ENCODE data around the gene LAMA2. TPM values are rescaled to one million over a fixed set of nuclear protein-coding genes. Genes with fewer than 3 reads are reported as not detected.

The LAMA2 gene
- total RNA-seq, 1 donor from 2014 or later, result 1.8 TPM

DNA sequence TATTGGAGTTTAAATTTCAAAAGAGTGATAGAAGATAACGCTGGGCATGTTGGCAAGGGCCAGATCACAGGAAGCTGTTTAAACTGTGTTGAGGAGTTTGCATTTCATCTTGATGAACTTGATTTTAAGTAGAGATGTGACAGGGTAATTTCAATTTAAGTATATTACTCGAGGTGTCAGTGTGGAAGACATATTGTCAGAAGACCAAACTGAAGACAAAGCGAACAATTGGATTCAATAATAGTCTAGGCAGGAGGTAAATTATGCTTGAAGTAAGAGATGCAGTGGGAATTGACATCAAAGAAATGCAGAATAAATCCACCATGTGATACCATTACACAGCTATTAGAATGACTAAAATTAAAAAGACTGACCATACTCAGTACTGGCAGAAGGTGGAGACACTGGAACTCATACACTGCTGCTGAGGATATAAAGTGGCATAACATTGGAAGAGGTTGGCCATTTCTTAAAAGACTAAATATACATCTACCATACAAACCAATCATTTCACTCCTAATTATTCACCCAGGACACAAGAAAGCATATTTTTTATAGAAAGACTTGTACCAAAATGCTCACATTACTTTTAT is 586.2 kb downstream of the LAMA2 start:
- no peaks in the 10 kb centered on the region for H4K20me1 ChIP-seq (ENCODE audit: insufficient read depth, low read length)
- H3K9ac ChIP-seq (ENCODE audit: low read length), result no peak overlapping the region
- Mint-ChIP-seq H3K36me3 (ENCODE audit: low read depth, unreplicated experiment) (peaks cover 1% of the 10 kb centered on the region), H3K4me1 (ENCODE audit: low read depth, unreplicated experiment) (no peaks in the 10 kb centered on the region), H3K27me3 (ENCODE audit: low read depth, unreplicated experiment) (no peaks in the 10 kb centered on the region), H3K9me3 (ENCODE audit: unreplicated experiment) (no peaks in the 10 kb centered on the region), H3K27ac (ENCODE audit: unreplicated experiment) (no peak overlapping the region), H3K4me3 (ENCODE audit: unreplicated experiment) (no peak overlapping the region)
- H3K79me2 ChIP-seq (ENCODE audit: insufficient read depth, low read length), result no peaks in the 10 kb centered on the region
- TF ChIP-seq, protein P1, sequence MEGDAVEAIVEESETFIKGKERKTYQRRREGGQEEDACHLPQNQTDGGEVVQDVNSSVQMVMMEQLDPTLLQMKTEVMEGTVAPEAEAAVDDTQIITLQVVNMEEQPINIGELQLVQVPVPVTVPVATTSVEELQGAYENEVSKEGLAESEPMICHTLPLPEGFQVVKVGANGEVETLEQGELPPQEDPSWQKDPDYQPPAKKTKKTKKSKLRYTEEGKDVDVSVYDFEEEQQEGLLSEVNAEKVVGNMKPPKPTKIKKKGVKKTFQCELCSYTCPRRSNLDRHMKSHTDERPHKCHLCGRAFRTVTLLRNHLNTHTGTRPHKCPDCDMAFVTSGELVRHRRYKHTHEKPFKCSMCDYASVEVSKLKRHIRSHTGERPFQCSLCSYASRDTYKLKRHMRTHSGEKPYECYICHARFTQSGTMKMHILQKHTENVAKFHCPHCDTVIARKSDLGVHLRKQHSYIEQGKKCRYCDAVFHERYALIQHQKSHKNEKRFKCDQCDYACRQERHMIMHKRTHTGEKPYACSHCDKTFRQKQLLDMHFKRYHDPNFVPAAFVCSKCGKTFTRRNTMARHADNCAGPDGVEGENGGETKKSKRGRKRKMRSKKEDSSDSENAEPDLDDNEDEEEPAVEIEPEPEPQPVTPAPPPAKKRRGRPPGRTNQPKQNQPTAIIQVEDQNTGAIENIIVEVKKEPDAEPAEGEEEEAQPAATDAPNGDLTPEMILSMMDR (IDR thresholded peaks at IDR 0.05; ENCODE audit: insufficient read depth, low read depth, low read length), result peak; percentile 3
- no peak for TF ChIP-seq EZH2 (IDR thresholded peaks at IDR 0.05; ENCODE audit: insufficient read depth, low read length)
- FAIRE-seq (peak; percentile 59), DNase-seq (ENCODE audit: low read depth) (no peak)
- no peak overlapping the region for H3K4me3 ChIP-seq (ENCODE audit: insufficient read depth, low read depth, low read length)
- no peaks in the 10 kb centered on the region for H3K4me1 ChIP-seq (ENCODE audit: insufficient read depth, low read length)
- H3K27ac ChIP-seq (ENCODE audit: low read depth, low read length), result no peak overlapping the region
- H3K9me3 ChIP-seq (ENCODE audit: insufficient read depth, low read depth, low read length), result no peaks in the 10 kb centered on the region
- H3K4me2 ChIP-seq (ENCODE audit: low read length), result no peak overlapping the region
- no peaks in the 10 kb centered on the region for H3K36me3 ChIP-seq (ENCODE audit: insufficient read depth, low read length)
- H3K27me3 ChIP-seq (ENCODE audit: insufficient read depth, low read length), result no peaks in the 10 kb centered on the region
- no peak overlapping the region for H2AFZ ChIP-seq (ENCODE audit: low read depth, low read length)

DNA sequence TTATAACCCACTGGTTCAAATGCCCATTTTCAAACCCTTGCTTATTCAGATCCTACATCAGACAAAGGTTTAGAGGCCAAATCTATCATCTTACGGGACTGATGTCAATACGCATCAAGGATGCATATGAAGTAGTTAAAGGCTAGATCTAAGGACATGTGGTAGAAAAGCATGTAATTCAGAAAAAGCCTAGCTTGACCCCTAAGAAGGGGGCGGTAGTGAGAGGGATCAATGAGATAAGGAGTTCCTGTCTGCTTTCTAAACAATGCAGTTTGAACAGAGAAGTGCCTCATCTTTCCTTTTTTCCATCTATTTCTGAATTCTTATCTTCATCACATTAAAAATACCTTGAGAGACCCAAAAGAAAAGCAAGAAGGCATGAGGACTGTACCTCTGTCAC is 589.3 kb downstream of the LAMA2 start:
- H2AFZ ChIP-seq (ENCODE audit: low read depth, low read length), result no peak overlapping the region
- no peak overlapping the region for H3K27ac Mint-ChIP-seq (ENCODE audit: unreplicated experiment)
- FAIRE-seq, result no peak

DNA sequence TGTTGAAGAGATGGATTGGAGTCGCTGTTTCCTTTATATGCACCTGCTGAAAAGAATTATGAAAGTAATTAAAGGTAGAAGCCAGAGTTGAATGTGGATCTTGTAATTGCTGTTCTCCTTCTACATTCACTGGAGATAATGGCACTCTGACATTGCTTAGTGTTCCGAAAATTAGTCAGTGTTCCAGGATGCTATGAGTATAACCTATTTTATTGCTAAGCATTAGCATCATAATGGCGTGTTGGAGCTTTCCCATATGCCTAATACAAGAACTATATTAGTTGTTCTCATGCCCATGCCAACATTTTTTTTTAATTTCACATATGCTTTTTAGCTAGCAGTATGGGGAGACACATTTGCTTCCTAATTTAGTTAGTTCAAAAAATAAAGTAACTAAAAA is 590.6 kb downstream of the LAMA2 start:
- Histone ChIP-seq H3K9ac (ENCODE audit: low read length) (no peak overlapping the region), H4K20me1 (ENCODE audit: insufficient read depth, low read length) (no peaks in the 10 kb centered on the region), H3K4me2 (ENCODE audit: low read length) (no peak overlapping the region), H3K9me3 (ENCODE audit: insufficient read depth, low read depth, low read length) (no peaks in the 10 kb centered on the region), H3K4me1 (ENCODE audit: insufficient read depth, low read length) (no peaks in the 10 kb centered on the region), H3K36me3 (ENCODE audit: insufficient read depth, low read length) (no peaks in the 10 kb centered on the region), H3K27ac (ENCODE audit: low read depth, low read length) (no peak overlapping the region), H3K79me2 (ENCODE audit: insufficient read depth, low read length) (no peaks in the 10 kb centered on the region), H2AFZ (ENCODE audit: low read depth, low read length) (no peak overlapping the region), H3K4me3 (ENCODE audit: insufficient read depth, low read depth, low read length) (no peak overlapping the region), H3K27me3 (ENCODE audit: insufficient read depth, low read length) (no peaks in the 10 kb centered on the region)
- no peaks in the 10 kb centered on the region for H3K9me3 Mint-ChIP-seq (ENCODE audit: unreplicated experiment)
- no peaks in the 10 kb centered on the region for H3K4me1 Mint-ChIP-seq (ENCODE audit: low read depth, unreplicated experiment)
- no peak overlapping the region for H3K4me3 Mint-ChIP-seq (ENCODE audit: unreplicated experiment)
- TF ChIP-seq, protein P1 (IDR thresholded peaks at IDR 0.05; ENCODE audit: insufficient read depth, low read depth, low read length), result no peak
- TF ChIP-seq EZH2 (IDR thresholded peaks at IDR 0.05; ENCODE audit: insufficient read depth, low read length), result no peak
- FAIRE-seq, result no peak
- DNase-seq (ENCODE audit: low read depth), result no peak
- H3K36me3 Mint-ChIP-seq (ENCODE audit: low read depth, unreplicated experiment), result no peaks in the 10 kb centered on the region
- H3K27ac Mint-ChIP-seq (ENCODE audit: unreplicated experiment), result no peak overlapping the region
- no peaks in the 10 kb centered on the region for H3K27me3 Mint-ChIP-seq (ENCODE audit: low read depth, unreplicated experiment)

More for the DNA sequence above, 589.3 kb downstream of the LAMA2 start:
- H3K27me3 Mint-ChIP-seq (ENCODE audit: low read depth, unreplicated experiment), result no peaks in the 10 kb centered on the region
- no peak for TF ChIP-seq EZH2 (IDR thresholded peaks at IDR 0.05; ENCODE audit: insufficient read depth, low read length)
- TF ChIP-seq, protein P1 (IDR thresholded peaks at IDR 0.05; ENCODE audit: insufficient read depth, low read depth, low read length), result no peak
- Histone ChIP-seq H3K4me1 (ENCODE audit: insufficient read depth, low read length) (no peaks in the 10 kb centered on the region), H3K27me3 (ENCODE audit: insufficient read depth, low read length) (no peaks in the 10 kb centered on the region), H3K4me2 (ENCODE audit: low read length) (no peak overlapping the region), H3K36me3 (ENCODE audit: insufficient read depth, low read length) (no peaks in the 10 kb centered on the region), H3K9me3 (ENCODE audit: insufficient read depth, low read depth, low read length) (no peaks in the 10 kb centered on the region), H3K79me2 (ENCODE audit: insufficient read depth, low read length) (no peaks in the 10 kb centered on the region), H4K20me1 (ENCODE audit: insufficient read depth, low read length) (no peaks in the 10 kb centered on the region), H3K4me3 (ENCODE audit: insufficient read depth, low read depth, low read length) (no peak overlapping the region), H3K9ac (ENCODE audit: low read length) (no peak overlapping the region), H3K27ac (ENCODE audit: low read depth, low read length) (no peak overlapping the region)
- H3K4me1 Mint-ChIP-seq (ENCODE audit: low read depth, unreplicated experiment), result no peaks in the 10 kb centered on the region
- H3K9me3 Mint-ChIP-seq (ENCODE audit: unreplicated experiment), result no peaks in the 10 kb centered on the region
- no peak for DNase-seq (ENCODE audit: low read depth)
- H3K4me3 Mint-ChIP-seq (ENCODE audit: unreplicated experiment), result no peak overlapping the region
- no peaks in the 10 kb centered on the region for H3K36me3 Mint-ChIP-seq (ENCODE audit: low read depth, unreplicated experiment)
